Measurements from ENCODE around the gene EDNRA.

The EDNRA gene

GRCh38 chr4:147498031-147498660, 17.2 kb downstream of the EDNRA start:
- Histone ChIP-seq H3K9ac (ENCODE audit: low read depth, low read length) (no peak overlapping the region), H3K9me3 (ENCODE audit: insufficient read depth, low read depth, low read length) (no peaks in the 10 kb centered on the region), H3K27ac (ENCODE audit: low read depth, low read length) (no peak overlapping the region), H3K36me3 (ENCODE audit: insufficient read depth, low read length) (no peaks in the 10 kb centered on the region), H3K27me3 (ENCODE audit: insufficient read depth, low read length) (no peaks in the 10 kb centered on the region), H3K4me3 (ENCODE audit: low read length) (no peak overlapping the region), H3K4me1 (ENCODE audit: insufficient read depth, low read length) (no peaks in the 10 kb centered on the region)
- 90% methylated on average over 4 of the region's 4 CpGs for WGBS

- H3K9ac ChIP-seq (ENCODE audit: low read depth, low read length), result no peak overlapping the region
- 91% methylated on average over 2 of the region's 2 CpGs for WGBS
- no peak overlapping the region for H3K4me3 ChIP-seq (ENCODE audit: low read length)
- H3K27me3 ChIP-seq (ENCODE audit: insufficient read depth, low read length), result no peaks in the 10 kb centered on the region
- no peaks in the 10 kb centered on the region for H3K9me3 ChIP-seq (ENCODE audit: insufficient read depth, low read depth, low read length)
- no peaks in the 10 kb centered on the region for H3K36me3 ChIP-seq (ENCODE audit: insufficient read depth, low read length)
- no peaks in the 10 kb centered on the region for H3K4me1 ChIP-seq (ENCODE audit: insufficient read depth, low read length)
- no peak overlapping the region for H3K27ac ChIP-seq (ENCODE audit: low read depth, low read length)
These were observed 27.4 kb downstream of the EDNRA start for GRCh38 chr4:147508346-147508745.

GRCh38 chr4:147509386-147509785, 28.5 kb downstream of the EDNRA start:
- no peak overlapping the region for H3K27ac ChIP-seq (ENCODE audit: low read depth, low read length)
- 82% methylated on average over 2 of the region's 2 CpGs for whole genome bisulfite sequencing
- H3K9me3 ChIP-seq (ENCODE audit: insufficient read depth, low read depth, low read length), result no peaks in the 10 kb centered on the region

GRCh38 chr4:147510962-147511668, 30.2 kb downstream of the EDNRA start:
- H3K27me3 ChIP-seq (ENCODE audit: insufficient read depth, low read length), result no peaks in the 10 kb centered on the region
- WGBS, result 86% methylated on average over 2 of the region's 2 CpGs

More at GRCh38 chr4:147509386-147509785, 28.5 kb downstream of the EDNRA start:
- H3K27me3 ChIP-seq (ENCODE audit: insufficient read depth, low read length), result no peaks in the 10 kb centered on the region
- no peaks in the 10 kb centered on the region for H3K4me1 ChIP-seq (ENCODE audit: insufficient read depth, low read length)
- no peak overlapping the region for H3K9ac ChIP-seq (ENCODE audit: low read depth, low read length)
- H3K4me3 ChIP-seq (ENCODE audit: low read length), result no peak overlapping the region
- H3K36me3 ChIP-seq (ENCODE audit: insufficient read depth, low read length), result no peaks in the 10 kb centered on the region

GRCh38 chr4:147513091-147513490, 32.2 kb downstream of the EDNRA start:
- H3K9ac ChIP-seq (ENCODE audit: low read depth, low read length), result no peak overlapping the region
- no peak overlapping the region for H3K4me3 ChIP-seq (ENCODE audit: low read length)
- H3K27ac ChIP-seq (ENCODE audit: low read depth, low read length), result no peak overlapping the region
- no peaks in the 10 kb centered on the region for H3K4me1 ChIP-seq (ENCODE audit: insufficient read depth, low read length)
- H3K27me3 ChIP-seq (ENCODE audit: insufficient read depth, low read length), result no peaks in the 10 kb centered on the region
- H3K9me3 ChIP-seq (ENCODE audit: insufficient read depth, low read depth, low read length), result no peaks in the 10 kb centered on the region
- H3K36me3 ChIP-seq (ENCODE audit: insufficient read depth, low read length), result no peaks in the 10 kb centered on the region
- WGBS, result 93% methylated on average over 2 of the region's 2 CpGs

More at GRCh38 chr4:147510962-147511668, 30.2 kb downstream of the EDNRA start:
- Histone ChIP-seq H3K9ac (ENCODE audit: low read depth, low read length) (no peak overlapping the region), H3K9me3 (ENCODE audit: insufficient read depth, low read depth, low read length) (no peaks in the 10 kb centered on the region), H3K4me1 (ENCODE audit: insufficient read depth, low read length) (no peaks in the 10 kb centered on the region), H3K27ac (ENCODE audit: low read depth, low read length) (no peak overlapping the region), H3K36me3 (ENCODE audit: insufficient read depth, low read length) (no peaks in the 10 kb centered on the region), H3K4me3 (ENCODE audit: low read length) (no peak overlapping the region)

- no peak overlapping the region for H3K9ac ChIP-seq (ENCODE audit: low read depth, low read length)
- no peaks in the 10 kb centered on the region for H3K9me3 ChIP-seq (ENCODE audit: insufficient read depth, low read depth, low read length)
- no peaks in the 10 kb centered on the region for H3K36me3 ChIP-seq (ENCODE audit: insufficient read depth, low read length)
- H3K27ac ChIP-seq (ENCODE audit: low read depth, low read length), result no peak overlapping the region
- no peaks in the 10 kb centered on the region for H3K27me3 ChIP-seq (ENCODE audit: insufficient read depth, low read length)
- H3K4me3 ChIP-seq (ENCODE audit: low read length), result no peak overlapping the region
- no peaks in the 10 kb centered on the region for H3K4me1 ChIP-seq (ENCODE audit: insufficient read depth, low read length)
- WGBS, result 91% methylated on average over 6 of the region's 6 CpGs
These were observed 33.1 kb downstream of the EDNRA start for GRCh38 chr4:147513952-147514351.

- H3K9ac ChIP-seq (ENCODE audit: low read depth, low read length), result no peak overlapping the region
- H3K4me3 ChIP-seq (ENCODE audit: low read length), result no peak overlapping the region
- no peak overlapping the region for H3K27ac ChIP-seq (ENCODE audit: low read depth, low read length)
- no peaks in the 10 kb centered on the region for H3K4me1 ChIP-seq (ENCODE audit: insufficient read depth, low read length)
- H3K36me3 ChIP-seq (ENCODE audit: insufficient read depth, low read length), result no peaks in the 10 kb centered on the region
- WGBS, result no CpG with 5 or more reads among the region's 1 CpG
- H3K27me3 ChIP-seq (ENCODE audit: insufficient read depth, low read length), result no peaks in the 10 kb centered on the region
- no peaks in the 10 kb centered on the region for H3K9me3 ChIP-seq (ENCODE audit: insufficient read depth, low read depth, low read length)
These were observed 34.5 kb downstream of the EDNRA start for GRCh38 chr4:147515220-147515936.

- Histone ChIP-seq H3K27ac (ENCODE audit: low read depth, low read length) (no peak overlapping the region), H3K36me3 (ENCODE audit: insufficient read depth, low read length) (no peaks in the 10 kb centered on the region), H3K9ac (ENCODE audit: low read depth, low read length) (no peak overlapping the region), H3K27me3 (ENCODE audit: insufficient read depth, low read length) (no peaks in the 10 kb centered on the region), H3K9me3 (ENCODE audit: insufficient read depth, low read depth, low read length) (no peaks in the 10 kb centered on the region), H3K4me3 (ENCODE audit: low read length) (no peak overlapping the region), H3K4me1 (ENCODE audit: insufficient read depth, low read length) (no peaks in the 10 kb centered on the region)
- 82% methylated on average over 1 of the region's 1 CpG for WGBS
These were observed 35.2 kb downstream of the EDNRA start for GRCh38 chr4:147516133-147516532.

GRCh38 chr4:147518086-147518485, 37.2 kb downstream of the EDNRA start:
- H3K9ac ChIP-seq (ENCODE audit: low read depth, low read length), result no peak overlapping the region
- WGBS, result 92% methylated on average over 1 of the region's 2 CpGs
- no peaks in the 10 kb centered on the region for H3K4me1 ChIP-seq (ENCODE audit: insufficient read depth, low read length)
- H3K9me3 ChIP-seq (ENCODE audit: insufficient read depth, low read depth, low read length), result no peaks in the 10 kb centered on the region
- H3K27ac ChIP-seq (ENCODE audit: low read depth, low read length), result no peak overlapping the region
- H3K36me3 ChIP-seq (ENCODE audit: insufficient read depth, low read length), result no peaks in the 10 kb centered on the region
- no peaks in the 10 kb centered on the region for H3K27me3 ChIP-seq (ENCODE audit: insufficient read depth, low read length)
- H3K4me3 ChIP-seq (ENCODE audit: low read length), result no peak overlapping the region

- H3K36me3 ChIP-seq (ENCODE audit: insufficient read depth, low read length), result no peaks in the 10 kb centered on the region
- WGBS, result no CpG with 5 or more reads among the region's 3 CpGs
- H3K9ac ChIP-seq (ENCODE audit: low read depth, low read length), result no peak overlapping the region
- H3K4me3 ChIP-seq (ENCODE audit: low read length), result no peak overlapping the region
- H3K4me1 ChIP-seq (ENCODE audit: insufficient read depth, low read length), result no peaks in the 10 kb centered on the region
- H3K27me3 ChIP-seq (ENCODE audit: insufficient read depth, low read length), result no peaks in the 10 kb centered on the region
- H3K27ac ChIP-seq (ENCODE audit: low read depth, low read length), result no peak overlapping the region
- H3K9me3 ChIP-seq (ENCODE audit: insufficient read depth, low read depth, low read length), result no peaks in the 10 kb centered on the region
These were observed 38.2 kb downstream of the EDNRA start for GRCh38 chr4:147518846-147519767.
